H9 (cell line): ENCODE results near the gene RGS6. TPM values are rescaled to one million over a fixed set of nuclear protein-coding genes. Genes with fewer than 3 reads are reported as not detected.

Experiments used
- DNase-seq: peaks from one replicate; pipeline ENCODE4 v3.0.0-alpha.2; 2017
- H2AFZ ChIP-seq: one replicate; pipeline ENCODE4 v1.6.1; 2013; ENCODE audit warnings: mild to moderate bottlenecking, low read length, control low read depth, moderate library complexity
- H2AK5ac ChIP-seq: 2 replicates; pipeline ENCODE4 v1.6.1; 2013; ENCODE audit warnings: low read length, control low read depth, mixed read lengths; ENCODE audit not compliant: insufficient read length
- H2BK120ac ChIP-seq: one replicate; pipeline ENCODE4 v1.6.1; 2013; ENCODE audit warnings: low read depth, mild to moderate bottlenecking, low read length, control low read depth, inconsistent platforms; ENCODE audit not compliant: poor library complexity, severe bottlenecking
- H2BK12ac ChIP-seq: 2 replicates; pipeline ENCODE4 v1.6.1; 2013; ENCODE audit warnings: low read length, control low read depth, mixed read lengths, low read depth; ENCODE audit not compliant: insufficient read length
- H2BK15ac ChIP-seq: 2 replicates; pipeline ENCODE4 v1.6.1; 2013; ENCODE audit warnings: low read depth, low read length, control low read depth
- H2BK20ac ChIP-seq: one replicate; pipeline ENCODE4 v1.6.1; 2013; ENCODE audit warnings: low read depth, mild to moderate bottlenecking, low read length, control low read depth, inconsistent platforms; ENCODE audit not compliant: poor library complexity, severe bottlenecking
- H2BK5ac ChIP-seq: 2 replicates; pipeline ENCODE4 v1.6.1; 2013; ENCODE audit warnings: low read length, control low read depth, mixed read lengths; ENCODE audit not compliant: insufficient read length
- H3K14ac ChIP-seq: 2 replicates; pipeline ENCODE4 v1.6.1; 2013; ENCODE audit warnings: low read length, control low read depth; ENCODE audit not compliant: insufficient read depth
- H3K18ac ChIP-seq: 2 replicates; pipeline ENCODE4 v1.6.1; 2013; ENCODE audit warnings: low read depth, mild to moderate bottlenecking, mixed read lengths, low read length, control low read depth; ENCODE audit not compliant: insufficient read length
- H3K23ac ChIP-seq: 2 replicates; pipeline ENCODE4 v1.6.1; 2013; ENCODE audit warnings: low read length, control low read depth, mixed read lengths, low read depth; ENCODE audit not compliant: insufficient read length
- H3K23me2 ChIP-seq: 2 replicates; pipeline ENCODE4 v1.6.1; 2013; ENCODE audit warnings: low read depth, mild to moderate bottlenecking, mixed read lengths, low read length, control low read depth; ENCODE audit not compliant: insufficient read length, poor library complexity, severe bottlenecking
- H3K27ac ChIP-seq: 2 replicates; pipeline ENCODE4 v1.5.1; 2013; ENCODE audit warnings: low read length, control low read depth, mixed read lengths, low read depth; ENCODE audit not compliant: insufficient read length
- H3K27me3 ChIP-seq: 2 replicates; pipeline ENCODE4 v1.6.1; 2013; ENCODE audit warnings: low read length, control low read depth, inconsistent platforms; ENCODE audit not compliant: insufficient read depth
- H3K4ac ChIP-seq: 2 replicates; pipeline ENCODE4 v1.6.1; 2013; ENCODE audit warnings: low read depth, mild to moderate bottlenecking, control low read depth, inconsistent platforms, low read length, moderate library complexity
- H3K4me1 ChIP-seq: 2 replicates; pipeline ENCODE4 v1.6.1; 2013; ENCODE audit warnings: low read length, control low read depth, inconsistent platforms; ENCODE audit not compliant: insufficient read depth
- H3K4me2 ChIP-seq: 2 replicates; pipeline ENCODE4 v1.6.1; 2013; ENCODE audit warnings: low read length, control low read depth, mixed read lengths; ENCODE audit not compliant: insufficient read length, insufficient read depth
- H3K56ac ChIP-seq: 2 replicates; pipeline ENCODE4 v1.6.1; 2013; ENCODE audit warnings: low read depth, mild to moderate bottlenecking, mixed read lengths, low read length, control low read depth; ENCODE audit not compliant: insufficient read length
- H3K79me1 ChIP-seq: 2 replicates; pipeline ENCODE4 v1.6.1; 2013; ENCODE audit warnings: low read depth, mild to moderate bottlenecking, moderate library complexity, low read length, control low read depth, inconsistent platforms; ENCODE audit not compliant: insufficient read depth, poor library complexity, severe bottlenecking
- H3K79me2 ChIP-seq: 2 replicates; pipeline ENCODE4 v1.6.1; 2013; ENCODE audit warnings: low read length, control low read depth, inconsistent platforms; ENCODE audit not compliant: insufficient read depth
- H3K9ac ChIP-seq: 2 replicates; pipeline ENCODE4 v1.6.1; 2013; ENCODE audit warnings: low read length, control low read depth, mixed read lengths; ENCODE audit not compliant: insufficient read length; ENCODE audit errors: extremely low read depth
- H3K9me3 ChIP-seq: one replicate; pipeline ENCODE4 v1.6.1; 2013; ENCODE audit warnings: low read depth, low read length, inconsistent platforms; ENCODE audit not compliant: control insufficient read depth
- H3T11ph ChIP-seq: one replicate; pipeline ENCODE4 v1.6.1; 2013; ENCODE audit warnings: mild to moderate bottlenecking, low read length, control low read depth, inconsistent platforms
- H4K20me1 ChIP-seq: one replicate; pipeline ENCODE4 v1.6.1; 2013; ENCODE audit not compliant: control insufficient read depth, insufficient read length, insufficient read depth
- H4K5ac ChIP-seq: 2 replicates; pipeline ENCODE4 v1.6.1; 2013; ENCODE audit warnings: low read depth, mild to moderate bottlenecking, mixed read lengths, low read length, control low read depth; ENCODE audit not compliant: insufficient read length
- H4K8ac ChIP-seq: replicated peaks from 2 replicates; pipeline ENCODE4 v1.6.1; 2013; ENCODE audit warnings: low read length, control low read depth, mixed read lengths, low read depth; ENCODE audit not compliant: insufficient read length
- H4K91ac ChIP-seq: 2 replicates; pipeline ENCODE4 v1.6.1; 2013; ENCODE audit warnings: low read depth, mild to moderate bottlenecking, moderate library complexity, mixed read lengths, low read length, control low read depth; ENCODE audit not compliant: insufficient read length
- H3K27ac Mint-ChIP-seq, 3 experiments: 2 replicates in 2 of 3; 3 replicates in 1 of 3; pipeline ENCODE4 v1.8.0; 2020 to 2021; ENCODE audit warnings: mixed read lengths in 3 of 3, mild to moderate bottlenecking in 1 of 3, moderate library complexity in 1 of 3
- H3K27me3 Mint-ChIP-seq: 2 replicates; pipeline ENCODE4 v1.8.0; 2021; ENCODE audit warnings: low read depth, mild to moderate bottlenecking, moderate library complexity, mixed read lengths
- H3K36me3 Mint-ChIP-seq, 3 experiments: 2 replicates in 2 of 3; 3 replicates in 1 of 3; pipeline ENCODE4 v1.8.0; 2020 to 2021; ENCODE audit warnings: low read depth in 3 of 3, mixed read lengths in 3 of 3; ENCODE audit not compliant: insufficient read depth in 1 of 3
- H3K4me1 Mint-ChIP-seq, 2 experiments: 2 replicates each; pipeline ENCODE4 v1.8.0; 2020; ENCODE audit warnings: mixed read lengths in 2 of 2
- H3K4me3 Mint-ChIP-seq, 2 experiments: 2 replicates in 1 of 2; 3 replicates in 1 of 2; pipeline ENCODE4 v1.8.0; 2020 to 2021; ENCODE audit warnings: mild to moderate bottlenecking in 2 of 2, mixed read lengths in 2 of 2, moderate library complexity in 1 of 2
- H3K9me3 Mint-ChIP-seq, 2 experiments: 2 replicates in 1 of 2; 3 replicates in 1 of 2; pipeline ENCODE4 v1.8.0; 2020; ENCODE audit warnings: mild to moderate bottlenecking in 2 of 2, mixed read lengths in 2 of 2, moderate library complexity in 1 of 2
- CTCF ChIP-seq: fragments of 200-600 bp; sonication (generic); conservative IDR thresholded peaks from 3 replicates; pipeline ENCODE4 v1.8.0; 2021; ENCODE audit warnings: antibody characterized with exemption, mild to moderate bottlenecking
- WGBS: extraction: QIAGEN DNeasy Blood & Tissue Kit; methylation state at CpG from one replicate; pipeline ENCODE4 v1.1.7; 2013; ENCODE audit warnings: missing lambda C conversion rate, low lambda C conversion rate, mixed read lengths; ENCODE audit not compliant: insufficient read length; ENCODE audit errors: extremely low coverage; 5-methylcytosine and 5-hydroxymethylcytosine counted together
- total RNA-seq: library from RNA; stranded (reverse); gene quantifications from 2 replicates; pipeline ENCODE4 v1.2.1, GENCODE V29; 2021

Gene RGS6
- total RNA-seq, 1 experiment from 2014 or later: 3.0 TPM

- H2BK5ac ChIP-seq: no peak overlapping the region
- WGBS: no CpG with 5 or more reads among the region's 5 CpGs
- H4K5ac ChIP-seq: no peak overlapping the region
- no peaks in the 10 kb centered on the region for H3K79me2 ChIP-seq
- peaks cover 7% of the 10 kb centered on the region in 2 experiments; a peak in 4 of 5 replicates for H3K9me3 Mint-ChIP-seq
- H2BK15ac ChIP-seq: no peak overlapping the region
- no peak overlapping the region for H2BK120ac ChIP-seq
- TF ChIP-seq CTCF: no peak
- no peak overlapping the region for H2BK12ac ChIP-seq
- no peak overlapping the region for H3K27ac ChIP-seq
- no peak overlapping the region for H3K56ac ChIP-seq
- no peak overlapping the region for H3K9ac ChIP-seq
- no peak overlapping the region for H3K4ac ChIP-seq
- H3K14ac ChIP-seq: no peak overlapping the region
- H3K27me3 Mint-ChIP-seq: no peaks in the 10 kb centered on the region; the same call in 1 of the 2 replicates
- no peak overlapping the region for H4K8ac ChIP-seq
- H3K18ac ChIP-seq: no peak overlapping the region
- no peak overlapping the region for H3T11ph ChIP-seq
- no peak overlapping the region for H3K23ac ChIP-seq
- H3K9me3 ChIP-seq: no peaks in the 10 kb centered on the region
- H3K27ac Mint-ChIP-seq: no peak overlapping the region
- H3K4me1 Mint-ChIP-seq: peaks cover 3 to 4% of the 10 kb centered on the region in 2 experiments; a peak in 1 of 4 replicates
- no peak overlapping the region for H2AFZ ChIP-seq
- H3K27me3 ChIP-seq: no peaks in the 10 kb centered on the region
- H3K4me3 Mint-ChIP-seq: no peak overlapping the region
- DNase-seq: no peak
- H3K4me2 ChIP-seq: no peak overlapping the region
- H3K23me2 ChIP-seq: no peaks in the 10 kb centered on the region
- no peak overlapping the region for H2AK5ac ChIP-seq
- H3K4me1 ChIP-seq: no peaks in the 10 kb centered on the region
- peaks cover 0 to 14% (median 0%) of the 10 kb centered on the region in 3 experiments; a peak in 4 of 7 replicates for H3K36me3 Mint-ChIP-seq
- H3K79me1 ChIP-seq: no peaks in the 10 kb centered on the region
- no peak overlapping the region for H2BK20ac ChIP-seq
- no peak overlapping the region for H4K91ac ChIP-seq
- H4K20me1 ChIP-seq: no peaks in the 10 kb centered on the region
Observed at GRCh38 chr14:72264716-72265115, 332.5 kb downstream of the RGS6 start.
